Metanephros (tissue), 2 donors: ENCODE data around the gene DCUN1D2. TPM values are rescaled to one million over a fixed set of nuclear protein-coding genes. Genes with fewer than 3 reads are reported as not detected.

ENCODE experiments used
- small RNA-seq: library from RNA; depleted of rRNA; stranded (forward); fragments of <200 nt; gene quantifications from one replicate; pipeline ENCODE3, GENCODE V24; 2014; ENCODE audit warnings: low replicate concordance
- total RNA-seq: library from RNA; depleted of rRNA; stranded (reverse); fragments of >200 nt; gene quantifications from one replicate; pipeline ENCODE4 v1.2.3, GENCODE V29; 2014

Gene DCUN1D2
- 20.7 TPM for total RNA-seq

GRCh38 chr13:113490496-113491417, at the start of gene DCUN1D2:
Gene DCUN1D2, minus strand, starts transcription at chr13:113490711. Its CDS starts 42 bp downstream, at chr13:113490669.

GRCh38 chr13:113452942-113453901, 37.3 kb downstream of the DCUN1D2 start, which contains the start of gene ADPRHL1:
Gene ADPRHL1, minus strand, starts transcription at chr13:113453488. Its CDS starts 51 bp downstream, at chr13:113453437.

Small RNA genes lying within 50 kb of the gene (small RNA-seq; reads per million reads assigned to genes)
- not detected for gene RNU1-16P

Other genes with a start within 250 kb of the DCUN1D2 start
- 118 TPM for gene LAMP1, start 193.5 kb downstream of the DCUN1D2 start, total RNA-seq
- 14.1 TPM for gene GRTP1, start 126.6 kb downstream of the DCUN1D2 start, total RNA-seq
- 20.1 TPM for gene ADPRHL1, start 37.2 kb downstream of the DCUN1D2 start, total RNA-seq
- gene TFDP1, start 94.0 kb upstream of the DCUN1D2 start, total RNA-seq, result 51.3 TPM
- gene ATP4B, start 167.5 kb upstream of the DCUN1D2 start, total RNA-seq, result 0.41 TPM
- not detected for gene GRK1, start 176.5 kb upstream of the DCUN1D2 start, total RNA-seq